GM18520 (cell line): ENCODE measurements around the gene ST8SIA4.

Source experiments
- ATAC-seq: cut with Tn5 transposase; IDR thresholded peaks from one replicate; pipeline ENCODE4 v1.9.1; 2021; ENCODE audit not compliant: unreplicated experiment

ST8SIA4 gene

DNA sequence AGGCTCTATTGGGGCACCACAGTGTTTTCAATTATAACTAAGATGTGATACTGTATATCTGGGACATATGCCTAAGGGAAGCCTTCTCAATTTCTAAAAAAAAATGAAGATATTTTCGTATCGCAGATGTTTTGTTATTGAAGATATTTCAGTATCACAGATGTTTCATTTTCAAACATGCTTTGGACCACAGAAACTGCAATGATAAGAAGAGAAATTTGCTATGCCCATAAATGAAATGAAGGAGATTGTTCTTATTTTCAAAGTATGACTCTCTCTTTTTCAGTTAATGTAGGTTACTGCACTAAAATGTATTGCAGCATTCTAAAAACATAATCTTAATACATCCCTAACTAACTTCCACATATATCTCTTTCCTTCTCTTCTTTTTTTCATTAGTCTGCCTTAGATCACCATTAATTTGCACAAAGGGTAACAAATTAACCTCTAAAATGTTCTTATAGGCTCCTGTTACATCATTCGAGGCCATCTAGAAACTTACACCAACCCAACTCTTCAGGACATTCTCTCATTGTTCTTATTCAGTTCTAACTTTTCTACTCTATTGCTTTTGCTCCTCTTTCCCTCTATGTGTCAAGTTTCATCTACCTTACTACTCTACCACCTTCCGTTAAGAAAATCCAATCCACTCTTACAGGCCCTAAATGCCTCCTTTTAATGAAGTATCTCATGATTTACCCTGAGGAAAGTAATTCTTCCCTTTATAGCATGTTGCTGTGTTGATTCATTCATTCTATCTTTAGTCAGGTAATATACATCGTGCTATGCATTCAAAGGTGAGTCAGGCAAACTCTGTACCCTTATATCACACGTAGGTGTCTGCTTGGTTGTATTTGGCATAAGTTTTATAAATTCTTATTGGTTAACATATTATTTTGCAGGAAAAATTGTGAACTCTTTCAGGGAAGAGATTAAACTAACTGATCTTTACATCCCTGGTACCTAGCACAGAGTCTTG is 70.5 kb downstream of the ST8SIA4 start:
- ATAC-seq: no peak

DNA sequence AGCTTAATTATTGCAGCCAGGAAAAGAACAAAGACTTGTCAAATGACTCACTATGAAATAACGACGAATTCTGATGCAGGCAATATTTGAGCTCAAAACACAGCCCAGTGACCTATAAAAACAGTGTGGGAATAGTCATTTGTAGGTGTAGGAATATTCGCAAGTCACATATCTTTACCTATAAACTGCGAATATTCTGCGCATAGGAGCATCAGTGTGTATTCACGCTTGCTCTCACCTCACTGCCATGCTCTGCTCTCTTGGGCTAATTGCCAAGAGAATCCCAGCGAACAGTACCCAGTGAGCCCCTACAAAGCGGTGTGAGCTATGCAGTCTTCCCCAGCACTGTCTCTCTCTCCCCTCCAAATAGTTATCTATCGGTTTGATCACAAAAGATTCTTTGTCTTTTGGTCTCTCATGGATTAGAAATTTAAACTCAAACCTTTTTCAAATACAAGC is 74.2 kb downstream of the ST8SIA4 start:
- no peak for ATAC-seq

DNA sequence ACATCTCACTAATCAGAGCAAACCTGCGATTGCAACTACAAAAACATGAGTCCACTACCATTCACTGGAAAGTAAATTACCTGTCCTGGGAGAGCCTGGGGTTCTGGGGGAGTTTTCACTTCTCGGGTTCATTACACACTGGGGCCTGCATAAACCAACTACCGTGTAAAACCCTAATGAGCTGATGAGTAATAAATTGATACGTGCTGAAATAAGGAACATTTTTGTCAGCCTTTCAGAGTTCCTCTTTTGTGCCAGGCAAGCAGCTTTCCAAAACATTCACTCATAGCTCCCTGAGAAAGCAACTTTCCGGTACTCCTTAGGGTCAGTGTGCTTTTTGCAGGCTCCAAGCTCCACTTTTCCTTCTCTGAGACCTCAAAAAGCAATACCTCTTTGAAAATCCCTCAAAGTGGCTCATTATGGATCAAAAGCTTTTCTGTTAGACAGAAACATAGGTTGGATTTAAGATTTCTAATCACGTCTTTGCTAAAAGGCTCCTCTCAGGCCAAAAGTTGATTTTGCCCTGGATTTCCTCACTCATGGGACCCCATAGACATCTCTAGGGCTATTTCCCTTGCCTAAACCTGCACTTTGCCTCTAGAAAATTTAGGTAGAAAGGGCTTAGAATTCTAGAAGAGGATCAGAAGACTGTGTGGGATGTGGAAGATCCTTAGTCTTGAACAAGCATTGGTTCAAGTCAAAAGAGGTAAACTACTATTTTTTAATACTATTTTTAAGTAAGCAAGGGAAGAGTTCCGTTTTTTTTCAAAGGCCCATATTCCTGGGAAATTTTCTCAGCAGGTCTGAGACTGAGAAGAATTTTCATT is 74.8 kb downstream of the ST8SIA4 start:
- ATAC-seq: peak; percentile 68

DNA sequence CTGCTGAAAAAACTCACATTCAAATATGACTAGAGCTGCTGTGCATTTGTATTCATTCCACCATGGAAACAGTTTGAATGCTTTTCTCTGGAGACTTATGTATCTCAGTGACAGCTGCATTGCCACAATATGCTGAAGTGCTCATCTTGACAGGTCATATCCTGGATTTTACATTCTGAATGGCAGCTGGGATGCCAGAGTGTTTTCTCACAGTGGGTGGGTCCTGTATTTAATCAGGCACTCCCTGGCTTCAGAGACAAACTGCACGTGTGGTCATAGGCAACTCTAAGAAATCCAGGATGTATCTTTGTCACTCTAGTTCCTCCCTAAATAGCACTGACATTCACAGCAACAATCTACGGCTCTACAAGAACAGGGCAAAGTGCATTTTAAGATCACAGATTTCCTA is 75.6 kb downstream of the ST8SIA4 start:
- ATAC-seq: peak; percentile 9

DNA sequence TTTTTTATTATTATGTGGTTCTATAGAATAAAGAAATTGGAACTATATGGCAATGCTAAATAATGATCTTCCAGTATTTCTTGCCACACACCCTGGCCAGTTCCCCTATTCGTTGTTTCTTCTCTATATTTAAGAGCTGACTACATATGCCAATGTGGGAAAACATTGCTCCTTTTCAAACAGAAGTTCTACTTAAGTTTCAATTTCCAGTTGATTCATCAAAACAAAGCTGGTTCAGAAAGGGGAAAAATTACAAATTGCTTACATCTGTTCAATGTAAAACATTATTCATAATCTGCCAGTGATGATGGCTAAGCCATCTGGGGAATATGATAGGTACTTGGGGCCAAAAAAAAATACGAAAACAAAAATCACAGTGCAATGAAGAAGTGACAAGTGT is 76.9 kb downstream of the ST8SIA4 start:
- peak; percentile 38 for ATAC-seq

DNA sequence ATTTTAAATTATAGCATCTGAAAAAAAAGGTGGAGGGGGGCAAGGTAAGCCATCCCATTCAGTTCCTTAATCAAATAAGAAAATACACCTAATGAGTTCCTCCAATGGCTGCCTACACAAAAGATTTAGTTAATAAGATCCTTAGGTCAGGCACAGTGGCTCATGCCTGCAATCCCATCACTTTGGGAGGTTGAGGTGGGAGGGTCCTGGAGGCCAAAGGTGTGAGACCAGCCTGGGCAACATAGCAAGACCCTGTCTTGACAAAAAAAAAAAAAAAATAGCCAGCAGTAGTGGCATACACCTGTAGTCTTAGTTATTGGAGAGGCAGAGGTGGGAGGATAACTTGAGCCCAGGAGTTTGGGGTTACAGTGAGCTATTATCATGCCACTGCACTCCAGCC is 78.4 kb downstream of the ST8SIA4 start:
- ATAC-seq: no peak

DNA sequence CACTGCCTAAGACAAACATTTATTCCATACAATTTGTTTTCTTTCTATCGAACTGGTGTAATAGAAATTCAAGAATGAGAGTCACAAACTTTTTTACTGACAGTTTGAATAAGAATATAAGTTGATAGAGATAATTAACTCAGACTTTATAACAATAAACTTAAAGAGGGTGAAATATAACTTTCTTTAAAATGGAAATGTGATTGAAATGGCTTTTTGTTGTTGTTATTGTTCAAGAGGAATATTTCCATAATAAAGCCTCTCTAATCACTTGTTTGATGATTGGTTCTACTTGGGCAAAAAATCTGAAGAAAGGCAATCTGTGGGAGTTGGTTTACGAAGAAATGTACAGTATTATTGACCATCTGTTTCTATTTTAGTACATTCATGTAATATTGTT is 79.3 kb downstream of the ST8SIA4 start:
- ATAC-seq: no peak

DNA sequence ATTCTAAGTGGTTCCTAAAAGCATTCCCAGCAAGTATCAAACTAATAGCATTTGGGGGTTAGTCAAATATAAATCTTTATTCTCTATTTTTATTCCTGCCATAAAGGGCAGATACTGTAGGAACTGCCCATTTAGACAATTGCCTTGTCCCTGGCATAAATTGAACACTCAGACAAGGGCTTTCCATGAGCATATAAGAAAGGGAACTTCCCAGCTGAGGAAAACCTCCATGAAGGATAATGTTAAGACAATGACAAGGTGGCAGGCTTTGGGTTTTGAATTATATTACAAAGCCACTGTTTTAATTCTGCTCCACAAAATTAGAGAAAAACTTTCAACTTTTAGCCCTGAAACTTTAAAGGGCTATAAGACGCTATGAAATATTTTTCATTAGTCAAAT is 81.3 kb downstream of the ST8SIA4 start:
- ATAC-seq: no peak

DNA sequence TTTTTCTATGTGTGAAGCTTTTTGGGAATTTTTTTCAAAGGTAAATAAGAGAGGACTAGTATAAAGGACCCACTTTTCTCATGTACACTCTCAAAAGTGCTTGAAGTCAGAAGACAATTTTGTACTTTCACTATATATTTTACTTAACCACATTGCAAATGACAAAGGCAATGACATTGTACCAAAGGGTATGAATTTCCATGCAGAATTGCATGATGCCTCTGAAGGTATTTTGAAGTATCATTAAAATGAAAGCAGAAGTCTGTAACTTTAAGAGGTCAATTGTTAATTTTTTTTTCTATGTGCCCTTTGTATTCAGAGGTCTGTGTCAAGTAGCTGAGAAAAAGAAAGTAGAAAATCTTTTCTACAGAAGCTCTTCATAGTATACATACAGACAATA is 84.7 kb downstream of the ST8SIA4 start:
- no peak for ATAC-seq

DNA sequence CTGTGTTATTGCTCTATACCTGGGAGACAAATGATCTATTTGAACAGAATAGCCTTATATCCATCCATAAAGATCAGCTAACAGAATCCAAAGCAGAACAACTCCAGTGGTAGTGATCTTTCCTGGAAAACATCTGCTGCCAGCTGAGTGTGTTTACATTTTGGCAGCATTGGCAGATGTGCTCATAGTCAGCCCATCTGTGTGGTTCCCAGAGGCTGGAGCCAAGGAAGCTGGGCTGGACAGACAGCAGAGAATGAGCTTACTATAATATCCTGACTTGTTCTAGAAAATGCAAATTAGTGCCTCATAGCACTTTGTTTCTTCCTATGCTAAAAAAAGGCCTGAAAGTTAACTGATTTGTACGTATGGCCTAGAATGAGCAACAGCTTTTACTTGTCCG is 99.7 kb downstream of the ST8SIA4 start:
- no peak for ATAC-seq

DNA sequence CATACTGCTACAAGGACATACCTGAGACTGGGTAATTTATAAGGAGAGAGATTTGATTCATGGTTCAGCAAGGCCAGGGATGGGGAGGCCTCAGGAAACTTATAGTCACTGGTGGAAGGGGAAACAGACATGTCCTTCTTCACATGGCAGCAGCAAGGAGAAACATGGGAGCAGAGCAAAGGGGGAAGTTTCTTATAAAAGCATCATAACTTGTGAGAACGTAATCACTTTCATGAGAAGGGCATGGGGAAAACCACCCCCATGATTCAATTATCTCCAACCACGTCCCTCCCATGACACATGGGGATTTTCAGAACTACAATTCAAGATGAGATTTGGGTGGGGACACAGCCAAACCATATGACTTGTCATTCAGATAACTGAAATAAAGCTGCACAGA is 100.9 kb downstream of the ST8SIA4 start:
- ATAC-seq: no peak

DNA sequence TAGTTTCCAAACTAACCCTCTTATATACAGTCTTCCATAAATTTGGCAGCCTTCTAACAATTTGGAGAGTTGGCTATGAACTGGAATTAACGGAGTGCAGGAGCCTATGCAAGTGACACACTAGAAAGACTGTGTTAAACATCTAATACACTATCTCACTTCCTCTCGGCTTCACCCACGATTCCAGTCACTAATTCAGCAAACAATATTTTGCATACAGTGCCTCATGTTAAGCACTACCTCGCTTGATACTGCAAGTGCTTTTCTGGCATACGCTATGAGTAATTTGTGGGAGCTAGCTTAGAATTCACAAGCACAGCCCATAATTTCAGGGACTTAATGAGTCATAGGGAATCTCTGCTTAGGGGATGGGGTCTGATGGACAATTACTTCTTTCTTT is 102.5 kb downstream of the ST8SIA4 start:
- peak; percentile 73 for ATAC-seq

DNA sequence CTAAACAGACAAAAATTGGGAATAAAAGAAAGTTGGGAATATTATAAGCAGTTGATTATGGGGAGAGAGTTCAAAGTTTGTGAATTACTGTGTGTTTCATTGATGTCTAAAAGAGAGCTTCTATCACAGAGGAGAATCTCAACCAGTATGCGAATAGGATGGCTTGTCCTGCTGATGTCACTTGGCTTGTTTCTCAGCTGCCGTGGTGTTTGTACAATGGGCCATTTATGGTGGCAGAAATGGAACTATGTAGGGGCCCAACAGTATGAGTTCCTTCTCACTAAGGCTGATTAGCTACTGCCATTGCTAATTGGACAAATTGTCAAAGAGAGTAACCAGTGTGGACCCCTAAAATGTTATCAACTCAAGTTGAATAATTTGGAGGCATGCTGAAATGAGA is 103.9 kb downstream of the ST8SIA4 start:
- no peak for ATAC-seq

DNA sequence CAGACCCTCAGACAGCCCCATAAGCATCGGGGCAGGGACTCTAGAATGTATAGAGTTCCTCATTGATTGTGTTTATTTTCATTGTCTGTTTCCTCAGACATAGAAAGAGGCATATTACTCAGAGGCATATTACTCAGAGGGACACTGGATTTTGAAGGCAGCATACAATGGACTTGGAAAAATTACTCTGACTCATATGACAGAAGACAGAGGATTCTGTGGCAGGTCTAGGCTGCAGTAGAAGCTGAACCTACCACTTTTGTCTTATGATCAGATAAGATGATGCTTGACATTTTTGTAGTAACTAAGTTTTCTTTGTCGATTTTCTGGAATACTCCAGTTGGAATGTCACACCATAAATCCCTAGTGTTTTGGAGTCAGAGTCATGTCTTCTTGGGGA is 105.2 kb downstream of the ST8SIA4 start:
- ATAC-seq: no peak

DNA sequence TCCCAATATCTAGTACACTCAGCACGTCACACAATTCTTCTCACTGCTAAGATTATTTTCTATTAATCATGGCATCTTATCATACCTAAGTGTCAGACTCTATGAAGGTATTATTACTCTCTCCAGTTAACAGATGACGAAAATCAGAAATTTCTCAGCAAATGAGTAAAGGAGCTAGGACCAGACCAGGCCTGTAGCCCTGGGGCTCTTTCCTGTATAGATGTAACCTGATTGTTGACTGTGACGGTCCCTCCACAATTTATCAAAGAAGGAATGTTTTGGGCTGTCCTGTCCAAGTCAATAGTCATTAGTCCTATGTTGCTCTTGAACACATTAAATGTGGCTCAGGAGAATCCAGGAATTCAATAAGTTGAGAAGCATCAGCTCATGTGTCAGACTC is 106.2 kb downstream of the ST8SIA4 start:
- ATAC-seq: no peak

DNA sequence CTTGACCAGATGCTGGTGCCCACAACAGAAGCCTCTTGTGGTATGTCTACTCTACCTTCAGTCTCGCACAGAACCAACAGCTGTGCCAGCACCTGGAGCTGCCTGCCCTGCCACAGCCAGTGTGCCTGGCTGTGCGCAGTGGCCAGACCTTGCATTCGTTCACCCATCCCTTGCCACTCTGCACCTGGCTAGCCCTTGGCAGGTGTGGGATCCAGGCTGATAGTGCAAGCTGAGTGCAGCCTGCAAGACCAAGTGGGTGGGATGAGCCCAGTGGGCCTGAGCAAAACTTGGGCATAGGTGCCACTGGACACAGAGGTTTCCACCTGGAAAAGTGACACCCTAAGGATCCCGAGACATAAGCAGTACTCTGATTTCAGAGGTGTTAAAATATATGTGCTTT is 108.2 kb downstream of the ST8SIA4 start:
- ATAC-seq: no peak

DNA sequence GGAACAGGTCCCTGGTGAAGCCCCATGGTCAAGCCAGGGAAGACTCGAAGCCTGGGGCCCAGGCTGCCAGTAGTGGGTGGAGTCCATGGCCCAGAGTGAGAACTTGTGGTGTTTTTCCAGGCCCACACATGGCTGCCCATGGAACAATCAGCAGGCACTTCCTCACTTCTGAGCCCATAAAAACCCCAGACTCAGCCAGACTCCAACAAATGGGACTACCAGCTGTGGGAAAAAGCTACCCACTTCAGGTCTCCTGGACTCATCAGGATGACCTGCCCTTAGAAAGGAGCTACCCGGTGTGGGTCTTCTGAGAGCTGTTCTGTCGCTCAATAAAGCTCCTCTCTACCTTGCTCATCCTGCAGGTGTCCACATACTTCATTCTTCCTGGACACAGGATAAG is 108.9 kb downstream of the ST8SIA4 start:
- ATAC-seq: no peak

DNA sequence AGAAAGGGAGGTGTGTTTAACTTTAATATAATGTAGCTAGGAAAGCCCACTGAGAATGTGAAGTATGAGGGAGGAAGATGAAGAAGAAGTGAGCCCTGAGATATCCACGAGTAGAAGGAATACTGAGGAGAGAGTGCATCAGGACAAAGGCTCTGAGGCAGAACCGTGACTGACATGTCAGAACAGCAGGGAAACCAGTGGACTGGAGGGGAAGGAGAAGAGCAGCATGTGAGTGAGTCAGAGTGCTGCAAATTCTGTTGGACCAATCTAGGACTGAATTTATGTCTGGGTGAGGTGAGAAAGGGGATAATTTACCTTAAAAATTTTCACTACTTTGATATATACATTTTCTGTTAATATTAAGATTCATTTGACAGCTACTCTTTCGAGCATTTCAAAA is 110.3 kb downstream of the ST8SIA4 start:
- ATAC-seq: no peak

DNA sequence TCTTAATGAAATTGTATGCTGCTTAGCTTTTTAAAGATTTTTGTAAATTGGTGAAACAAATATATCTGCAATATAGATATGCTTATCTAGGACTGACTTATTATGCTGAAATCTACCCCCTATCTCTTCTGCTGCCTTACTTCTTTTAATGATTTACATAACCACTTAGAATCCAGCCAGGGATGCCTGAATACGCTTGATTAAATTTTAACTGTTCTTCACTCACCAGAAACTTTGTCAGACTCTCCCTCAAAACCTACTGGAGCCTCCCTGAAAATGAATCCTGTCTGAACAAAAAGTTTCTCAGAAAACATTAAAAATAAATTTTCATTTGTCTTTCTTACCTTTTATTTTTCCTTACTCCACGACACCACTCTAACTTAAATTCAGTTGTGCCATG is 111.7 kb downstream of the ST8SIA4 start:
- ATAC-seq: no peak

DNA sequence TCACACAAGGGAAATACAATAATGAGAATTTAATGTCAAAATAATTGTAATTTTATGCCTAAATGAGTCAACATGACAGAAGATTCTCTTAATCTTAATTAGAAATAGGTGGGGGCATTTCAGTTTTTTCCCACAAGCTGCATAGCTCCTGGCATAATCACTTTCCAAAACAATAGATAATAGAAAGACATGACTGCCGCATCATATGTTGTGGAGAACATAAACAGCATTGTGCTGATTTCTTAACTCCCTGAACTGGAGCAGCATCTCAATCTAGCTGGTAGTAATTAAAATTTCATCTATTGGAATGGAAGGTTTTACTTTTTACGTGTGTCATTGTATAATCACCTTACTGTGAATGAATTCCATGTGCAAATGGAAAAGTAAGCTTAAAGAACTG is 112.1 kb downstream of the ST8SIA4 start:
- ATAC-seq: no peak

DNA sequence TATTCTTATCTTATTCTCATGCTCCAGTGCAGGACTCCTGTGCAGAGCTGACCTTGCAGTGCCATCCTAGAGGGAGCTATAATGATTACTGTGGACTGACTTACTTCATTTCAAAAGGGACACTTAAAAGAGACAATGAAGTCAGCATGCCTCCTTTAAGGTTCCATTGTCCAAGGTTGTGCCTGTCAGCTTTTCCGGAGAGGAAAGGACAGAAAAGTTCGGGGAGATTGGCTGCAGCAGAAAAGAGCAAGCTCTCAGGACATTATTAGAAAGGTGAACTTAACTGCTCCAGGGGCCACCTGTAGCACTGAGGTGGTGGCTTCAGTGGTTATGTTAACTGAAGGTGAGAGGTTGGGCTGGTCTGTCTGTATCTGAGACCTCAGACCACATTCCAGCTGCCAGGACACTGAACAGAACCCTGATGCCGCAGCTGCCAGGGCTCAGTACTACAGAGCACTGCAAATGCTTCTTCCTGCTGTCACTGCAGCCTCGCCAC is 112.9 kb downstream of the ST8SIA4 start:
- ATAC-seq: no peak

DNA sequence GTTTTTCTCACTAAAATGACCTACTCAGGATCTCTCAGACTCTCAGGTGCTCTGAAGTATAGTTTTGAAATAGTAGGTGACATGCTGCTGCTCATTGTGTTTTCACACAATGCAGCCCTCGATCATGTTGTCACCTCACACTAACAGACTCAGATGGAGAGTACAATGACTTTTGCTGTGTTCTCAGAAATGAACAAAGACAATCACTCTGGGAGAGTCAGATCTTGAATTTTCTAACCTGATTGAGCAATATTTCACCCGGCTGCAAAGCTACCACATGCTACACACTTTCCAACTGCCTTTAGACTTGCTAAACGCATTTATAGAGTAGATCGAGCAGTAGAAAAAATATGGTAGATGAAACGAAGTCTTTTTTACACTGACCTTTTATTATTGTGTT is 113.4 kb downstream of the ST8SIA4 start:
- no peak for ATAC-seq
